NCI-H748 treated with DMSO at 0.1 percent for 48 hours (cell line): ENCODE results near the gene CNTN4.

ENCODE experiments used
- DNase-seq: peaks from one replicate; lab custom pipeline; 2025; lab: John Stamatoyannopoulos, UW

Gene CNTN4

DNA sequence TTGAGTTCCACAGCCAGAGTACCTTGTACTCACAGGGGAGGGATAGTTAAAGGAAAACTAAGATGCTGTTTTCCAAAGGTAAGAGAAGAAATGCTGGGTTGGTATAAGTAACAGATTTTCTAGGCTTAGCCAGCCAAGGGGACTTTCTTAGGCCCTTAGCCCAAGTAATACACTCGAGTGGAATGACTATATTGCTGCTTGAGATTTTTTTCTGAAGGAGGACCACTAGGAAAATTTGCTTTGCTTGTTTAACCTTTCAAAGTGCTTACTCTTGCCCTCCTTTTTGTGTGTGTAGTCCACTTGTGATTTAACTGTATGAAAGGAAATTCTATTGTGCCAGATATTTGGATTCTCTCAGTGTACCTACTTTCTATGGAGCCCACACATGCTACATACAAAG, 961.0 kb downstream of the CNTN4 start:
- DNase-seq, result no peak

DNA sequence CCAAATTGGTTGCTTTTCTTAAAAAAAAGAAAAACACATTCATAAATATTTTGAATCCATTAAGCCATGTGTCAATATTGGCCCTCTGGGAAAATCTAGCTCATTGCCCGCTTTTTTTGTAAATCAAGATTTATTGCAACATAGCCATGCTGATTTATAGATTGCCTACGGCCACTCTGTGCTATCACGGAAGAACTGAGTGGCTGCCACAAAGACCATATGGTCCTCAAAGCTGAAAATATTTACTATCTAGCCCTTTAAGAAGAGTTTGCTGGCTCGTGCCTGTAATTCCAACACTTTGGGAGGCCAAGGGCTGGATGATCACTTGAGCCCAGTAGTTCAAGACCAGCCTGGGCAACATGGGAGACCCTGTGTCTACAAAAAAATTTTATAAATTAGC, 965.6 kb downstream of the CNTN4 start:
- DNase-seq, result no peak

DNA sequence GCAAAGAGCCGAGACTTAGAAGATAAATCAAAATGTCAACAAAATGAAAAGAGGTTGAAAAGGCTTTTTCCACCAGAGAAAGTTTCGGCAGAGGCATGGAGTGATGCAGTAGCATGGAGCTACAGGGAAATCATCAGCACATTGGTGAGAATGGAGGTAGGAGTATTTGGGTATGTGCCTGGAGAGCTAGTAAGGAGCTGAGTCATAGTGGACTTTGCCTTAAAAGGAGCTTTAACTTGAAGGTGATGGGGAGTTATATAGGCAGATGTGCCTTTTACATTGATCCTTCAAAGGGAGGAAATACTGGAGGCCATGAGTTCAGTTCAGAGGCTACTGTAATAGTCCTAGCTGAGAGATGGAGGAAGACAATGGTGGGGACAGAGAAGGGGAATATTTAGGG, 967.2 kb downstream of the CNTN4 start:
- no peak for DNase-seq

DNA sequence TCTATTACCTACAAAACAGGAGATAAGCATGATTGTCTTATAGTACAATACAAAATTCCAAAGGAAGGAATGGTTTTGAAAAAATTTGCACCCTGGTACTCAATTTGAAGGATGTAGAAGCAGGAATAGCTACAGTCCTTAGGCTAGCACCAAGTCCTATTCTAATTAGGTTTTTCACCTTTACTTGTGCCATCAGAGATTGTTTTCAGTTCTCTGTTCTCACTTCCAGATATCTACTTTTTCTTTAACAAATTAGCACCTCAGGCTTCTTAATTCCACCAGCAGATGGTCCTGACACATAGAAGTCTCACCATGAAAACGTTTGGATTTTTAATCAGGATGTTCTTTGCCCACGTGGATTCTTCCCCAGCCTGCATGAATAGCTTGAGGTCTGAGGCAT, 967.7 kb downstream of the CNTN4 start:
- DNase-seq, result no peak

DNA sequence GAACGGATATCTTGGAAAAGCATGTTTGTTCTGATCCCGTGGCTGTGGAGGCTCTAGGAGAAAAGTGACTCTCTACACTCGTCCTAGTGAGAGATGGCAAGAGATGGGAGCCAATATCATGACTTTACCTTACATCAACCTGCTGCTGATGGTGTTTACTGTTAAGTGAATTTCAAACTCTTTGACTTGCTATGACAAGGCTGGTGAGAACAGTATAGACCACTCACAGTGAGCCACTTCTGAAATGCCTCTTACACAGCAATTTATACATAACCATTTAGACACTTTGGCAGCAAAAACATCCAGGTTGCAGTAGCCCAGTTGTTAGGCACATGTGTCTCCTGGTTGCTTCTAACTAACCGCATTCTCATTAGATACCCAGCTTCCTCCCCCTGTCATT, 968.2 kb downstream of the CNTN4 start:
- DNase-seq, result no peak

DNA sequence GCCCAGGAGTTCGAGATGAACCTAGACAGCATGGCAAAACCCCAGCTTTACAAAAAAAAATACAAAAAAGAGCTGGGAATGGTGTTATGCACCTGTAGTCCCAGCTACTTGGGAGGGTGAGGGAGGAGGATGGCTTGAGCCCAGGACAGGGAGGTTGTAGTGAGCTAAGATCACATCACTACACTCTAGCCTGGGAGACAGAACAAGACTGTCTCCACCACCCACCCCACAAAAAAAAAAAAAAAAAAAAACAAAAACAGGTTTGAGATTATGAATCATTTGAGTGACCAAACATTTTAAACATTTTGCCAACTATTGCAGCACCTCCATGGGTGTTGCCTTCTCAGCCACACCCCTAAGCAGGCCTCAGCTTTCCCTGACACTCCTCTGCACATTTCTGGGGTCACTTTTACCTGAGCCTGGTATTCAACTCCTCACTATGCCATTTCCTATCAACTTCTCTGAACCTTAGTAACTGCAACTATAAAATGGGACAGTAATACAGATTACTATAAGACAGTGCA, 969.8 kb downstream of the CNTN4 start:
- DNase-seq, result no peak

DNA sequence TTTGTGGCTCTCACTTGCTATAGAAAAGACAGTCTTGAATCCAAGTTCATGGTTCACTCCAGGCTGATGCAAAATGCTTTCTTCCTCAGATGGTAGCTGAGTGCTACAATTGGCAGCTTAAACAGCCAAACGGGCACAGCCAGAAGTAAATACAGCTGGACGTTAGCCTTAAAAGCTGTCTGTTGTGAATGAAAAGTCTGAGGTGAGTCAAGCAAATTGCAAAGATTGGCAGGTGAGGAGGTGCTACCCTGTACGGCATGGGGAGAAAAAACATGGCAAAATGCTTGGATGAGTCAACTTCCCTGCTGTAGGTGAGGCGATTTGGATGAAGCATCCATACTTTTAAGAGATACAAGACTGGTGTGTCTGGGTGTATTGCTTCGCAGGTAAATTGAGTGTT, 971.1 kb downstream of the CNTN4 start:
- DNase-seq, result no peak

DNA sequence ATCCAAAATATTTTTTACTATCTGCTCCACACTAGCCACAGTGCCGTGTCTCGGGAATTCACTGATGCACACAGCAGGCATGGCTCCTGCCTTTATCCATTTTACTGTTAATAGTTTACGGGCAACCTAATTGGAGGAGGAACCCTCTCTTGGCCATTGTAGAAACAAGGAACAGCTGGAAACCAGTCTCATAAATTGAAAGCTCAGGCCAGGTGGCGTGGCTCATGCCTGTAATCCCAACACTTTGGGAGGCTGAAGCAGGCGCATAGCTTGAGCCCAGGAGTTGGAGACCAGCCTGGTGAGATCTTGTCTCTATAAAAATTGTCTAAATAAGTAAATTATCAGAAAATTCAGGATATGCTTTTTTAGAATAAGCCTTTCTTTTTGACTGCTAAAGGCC, 972.5 kb downstream of the CNTN4 start:
- DNase-seq, result no peak

DNA sequence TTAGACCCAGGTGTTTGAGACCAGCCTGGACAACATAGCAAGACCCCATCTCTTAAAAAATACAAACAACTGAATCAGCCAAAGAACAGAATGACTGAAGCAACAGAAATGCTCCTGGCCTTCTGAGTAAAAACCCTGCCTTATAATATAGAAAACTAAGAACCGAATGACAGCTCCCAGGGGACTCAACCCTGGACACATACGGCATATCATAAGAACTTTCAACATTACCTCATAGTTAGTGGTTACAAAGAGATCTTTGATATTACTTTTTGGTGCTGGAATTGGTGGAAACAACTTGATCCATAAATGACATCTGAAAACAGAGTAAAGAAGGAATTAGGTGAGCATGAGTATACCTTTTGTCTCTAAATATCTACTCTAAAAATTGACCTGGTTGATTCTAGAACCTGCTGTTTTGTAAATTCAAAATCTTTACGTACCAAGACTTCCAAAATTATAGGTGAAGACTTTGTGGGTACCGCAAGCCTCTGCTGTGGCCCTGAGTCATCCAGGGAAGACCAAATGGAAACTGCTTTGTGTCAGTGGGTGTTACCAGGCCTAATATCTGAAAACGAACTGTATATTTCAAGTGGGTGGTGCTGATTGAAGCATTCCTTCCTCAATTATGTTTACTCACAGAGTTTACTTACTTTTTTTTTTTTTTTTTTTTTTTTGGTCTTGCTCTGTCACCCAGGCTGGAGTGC, 976.0 kb downstream of the CNTN4 start:
- no peak for DNase-seq

DNA sequence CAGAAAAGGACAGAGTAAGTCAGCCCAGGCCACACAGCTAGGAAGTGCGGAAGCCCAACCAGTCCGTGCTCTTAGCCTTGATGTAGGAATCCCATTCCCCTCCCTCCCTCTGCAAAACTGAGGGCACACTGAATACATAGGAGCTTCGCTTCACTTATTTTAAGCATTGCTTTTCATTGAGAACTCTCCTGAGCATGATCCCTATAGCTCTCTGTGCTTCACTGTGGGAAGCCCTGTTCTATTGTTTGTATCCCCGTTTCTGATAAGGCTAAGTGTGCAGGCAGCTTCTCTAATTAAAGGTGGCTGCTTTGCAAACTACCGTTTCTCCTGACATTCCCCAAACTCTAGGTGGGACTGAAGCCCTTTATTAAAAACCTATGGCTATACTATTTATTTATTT, 981.6 kb downstream of the CNTN4 start:
- no peak for DNase-seq

DNA sequence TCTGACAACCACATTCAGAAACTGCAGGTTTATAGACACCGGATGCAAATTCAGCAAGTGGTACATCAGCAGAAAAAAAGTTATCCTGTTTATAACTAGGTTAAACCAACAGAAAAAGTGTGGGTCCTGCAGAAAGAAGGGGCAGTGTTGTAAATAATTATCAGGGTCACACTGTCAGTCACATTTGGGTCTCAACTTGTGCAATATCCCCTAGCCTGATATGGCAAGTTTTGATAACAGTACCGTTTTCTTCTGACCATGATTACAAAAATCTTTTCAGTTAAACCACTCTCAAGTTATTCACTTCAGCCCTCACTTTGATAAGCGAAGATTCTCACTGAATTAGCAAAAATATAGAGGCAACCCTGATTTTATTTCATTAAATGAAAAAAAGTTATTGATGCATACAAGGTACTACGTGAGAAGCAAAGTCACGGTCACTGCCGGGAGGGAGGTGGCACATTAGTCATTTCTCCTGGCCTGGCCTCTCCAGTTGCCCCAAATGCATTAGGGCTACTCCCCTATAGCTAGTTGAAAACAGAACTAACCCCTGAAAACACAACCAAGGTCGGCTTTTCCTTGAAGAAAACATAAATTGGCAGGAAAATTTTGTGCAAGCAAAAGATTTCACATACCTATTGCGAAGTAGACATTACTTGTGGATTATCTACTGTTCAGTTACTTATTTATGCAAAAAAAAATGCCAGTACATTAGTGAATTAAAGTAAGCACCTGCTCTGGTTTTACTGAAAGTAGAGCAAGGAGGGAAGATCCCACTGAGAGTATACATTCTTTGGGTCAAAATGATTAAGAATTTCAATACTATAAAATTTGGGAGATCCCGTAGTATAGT, 982.9 kb downstream of the CNTN4 start:
- no peak for DNase-seq

DNA sequence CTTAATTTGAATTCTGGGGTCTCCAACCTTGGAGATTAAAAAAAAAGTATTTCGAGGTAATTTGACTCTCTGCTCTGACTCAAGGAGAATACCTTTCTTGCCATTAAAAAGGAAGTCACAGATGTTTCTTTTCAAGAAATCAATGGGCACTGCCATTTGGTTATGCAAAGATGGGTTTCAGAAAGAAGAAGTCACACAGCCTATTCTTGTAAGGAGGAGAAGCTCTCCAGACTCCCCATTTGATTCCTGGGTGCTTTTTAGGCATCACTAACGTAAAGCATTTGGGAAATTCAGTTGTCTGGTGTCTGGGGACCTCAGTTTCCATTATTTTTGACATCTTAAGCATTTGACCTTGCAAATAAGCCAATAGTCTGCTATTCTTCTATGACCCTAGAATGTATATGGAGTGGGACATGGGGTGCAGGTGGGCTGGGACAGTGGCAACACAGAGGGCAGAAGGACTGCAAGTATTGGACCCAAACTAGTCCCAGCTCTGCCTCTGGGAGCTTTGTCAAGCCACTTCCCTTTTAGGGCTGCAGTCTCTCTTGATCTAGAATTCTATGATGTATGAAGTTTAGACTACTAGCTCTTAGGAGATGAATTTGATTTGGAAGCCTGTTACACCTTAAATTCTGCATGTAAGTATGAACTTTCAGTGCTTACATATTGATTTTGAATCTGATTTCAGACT, 983.7 kb downstream of the CNTN4 start:
- DNase-seq, result no peak

DNA sequence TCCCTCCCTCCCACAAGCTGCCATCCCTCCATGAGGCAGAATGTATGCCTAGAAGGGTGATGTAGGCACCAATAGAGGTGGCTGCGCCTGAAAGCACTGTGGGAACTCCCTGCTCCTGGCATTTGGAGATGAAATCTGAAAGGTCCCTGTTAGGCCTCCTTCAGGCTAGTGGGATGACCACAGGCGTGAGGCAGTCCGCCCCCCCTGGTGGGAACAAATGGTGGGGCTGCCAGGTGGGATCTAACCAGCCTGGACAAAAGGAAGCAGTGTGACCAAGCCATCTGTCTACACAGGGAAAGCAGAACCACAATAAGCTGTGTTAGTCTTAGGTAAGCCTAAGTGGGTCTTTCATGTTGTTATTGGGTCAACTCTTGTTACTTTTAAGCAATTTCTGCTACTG, 986.2 kb downstream of the CNTN4 start:
- DNase-seq, result no peak

DNA sequence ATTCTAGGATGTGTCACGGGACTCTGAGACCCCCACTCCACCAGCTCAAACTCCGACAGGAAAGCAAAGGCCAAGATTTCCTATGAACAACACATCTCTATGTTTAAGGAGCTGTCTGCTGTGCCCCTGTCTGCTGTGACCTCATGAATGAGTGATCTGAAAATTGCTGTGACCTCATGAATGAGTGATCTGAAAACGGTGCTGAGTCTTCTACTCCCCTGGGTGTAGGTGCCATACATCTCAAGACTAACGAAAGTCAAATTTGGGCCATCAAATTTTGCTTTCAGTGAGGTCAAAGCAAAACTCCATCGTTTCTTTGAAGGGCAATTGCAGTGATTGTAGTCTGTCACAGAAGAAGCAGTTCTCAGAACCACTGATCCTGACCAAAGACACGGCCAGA, 987.1 kb downstream of the CNTN4 start:
- DNase-seq, result no peak

DNA sequence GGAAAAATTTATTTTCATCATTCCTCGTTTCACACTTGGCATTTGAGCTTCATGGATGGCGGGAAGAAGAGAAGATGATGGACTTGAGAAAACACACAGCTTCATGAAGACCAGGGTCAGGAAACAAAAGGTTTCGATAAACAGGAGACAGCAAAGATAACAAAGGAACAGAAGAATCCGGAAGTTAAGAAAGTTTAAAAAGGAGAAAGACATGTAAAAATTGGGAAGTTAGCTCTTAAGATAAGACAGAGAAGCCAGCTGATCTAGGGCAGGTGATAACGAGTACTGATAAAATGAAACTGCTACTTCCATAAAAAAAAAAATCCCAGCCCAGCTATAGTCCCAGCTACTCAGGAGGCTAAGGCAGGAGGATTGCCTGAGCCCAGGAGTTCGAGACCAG, 987.6 kb downstream of the CNTN4 start:
- no peak for DNase-seq

DNA sequence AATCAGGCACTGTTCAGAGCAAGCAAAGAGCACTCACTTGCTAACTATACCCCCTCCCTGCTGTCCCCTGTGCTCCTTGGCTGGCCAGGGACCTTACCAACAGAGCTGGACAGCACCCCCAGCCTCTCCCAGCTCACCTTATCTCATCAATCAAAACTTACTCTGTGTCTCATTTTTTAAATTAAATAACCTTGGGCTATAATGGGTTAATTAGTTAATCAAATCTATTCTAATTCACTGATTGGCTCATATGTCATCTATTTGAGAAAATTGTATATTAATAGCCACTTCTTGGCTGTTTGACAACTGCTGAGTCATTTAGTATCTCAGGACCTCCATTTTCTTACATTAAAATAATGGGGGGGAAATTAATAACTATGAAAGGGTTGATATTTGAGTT, 988.6 kb downstream of the CNTN4 start:
- DNase-seq, result no peak

DNA sequence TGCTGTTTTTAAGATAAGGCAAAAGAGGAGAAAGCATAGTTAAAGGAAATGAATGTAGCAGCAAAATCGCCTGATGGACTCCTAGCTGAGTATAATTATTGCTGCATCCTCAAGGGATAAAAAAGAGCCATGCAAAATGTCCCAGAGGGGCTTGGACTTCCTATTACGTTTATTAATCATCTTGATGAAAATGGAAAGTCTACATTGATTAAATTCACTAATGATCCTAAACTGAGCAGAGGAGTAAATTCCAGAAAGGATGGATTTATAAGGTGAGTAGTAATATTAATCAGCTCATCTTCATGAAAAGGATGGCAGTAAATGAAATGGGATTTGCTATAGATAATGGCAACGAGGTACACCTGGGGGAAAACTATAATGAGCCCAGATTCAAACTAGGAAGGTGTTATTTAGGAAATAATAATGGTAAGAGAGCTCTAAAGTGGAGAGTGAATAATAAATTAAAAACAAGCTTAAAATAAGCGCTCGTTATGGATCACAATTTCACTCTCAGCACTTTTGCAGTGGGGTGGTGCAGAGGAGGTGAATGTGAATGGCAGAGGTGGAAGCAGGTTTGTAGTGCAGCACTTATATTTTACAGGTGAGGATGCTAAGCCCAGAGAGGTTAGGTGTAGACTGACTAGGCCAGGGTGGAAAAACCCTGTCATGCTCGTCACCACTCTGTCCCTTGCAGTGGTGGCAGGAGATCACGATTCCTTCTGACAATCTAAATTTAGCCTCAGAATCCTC, 989.2 kb downstream of the CNTN4 start:
- no peak for DNase-seq

DNA sequence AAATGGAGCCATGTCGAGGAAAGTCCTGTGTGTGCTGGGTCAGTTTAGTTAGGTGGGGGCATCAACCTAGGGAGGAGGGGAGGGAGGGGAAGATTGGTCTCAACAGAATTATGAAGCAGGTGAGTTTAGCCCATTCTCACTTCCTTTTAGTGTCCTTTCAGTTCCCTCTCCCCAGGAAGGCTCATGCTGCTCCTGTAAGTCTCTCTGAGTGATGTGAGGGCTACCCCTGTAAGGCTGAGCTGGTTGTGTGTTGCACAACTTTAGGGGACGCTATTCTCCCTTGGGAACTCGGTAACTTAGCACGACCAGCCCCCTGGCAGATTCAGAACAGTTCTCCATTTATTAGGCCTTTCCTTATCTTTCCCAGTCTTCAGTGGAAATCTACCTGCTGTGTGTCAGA, 990.4 kb downstream of the CNTN4 start:
- no peak for DNase-seq

DNA sequence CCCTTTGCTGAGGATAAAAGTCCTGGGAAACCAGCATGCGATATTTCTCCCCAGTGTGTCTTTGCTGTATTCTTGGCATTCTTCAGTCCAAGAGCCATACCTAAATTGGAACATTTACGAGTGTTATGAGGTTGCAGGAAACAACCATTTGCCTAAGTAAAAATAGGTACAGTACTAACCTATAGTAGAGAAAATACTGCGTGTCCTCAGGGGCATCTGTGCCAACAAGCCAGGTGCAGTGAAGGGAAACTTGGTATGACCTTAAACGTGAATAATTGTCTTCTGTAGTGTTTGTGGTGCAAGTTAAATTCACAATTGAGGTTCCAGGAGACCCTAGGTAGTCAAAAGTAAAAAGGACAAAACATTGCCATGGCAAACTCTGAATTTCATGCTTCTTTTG, 999.3 kb downstream of the CNTN4 start:
- DNase-seq, result no peak

DNA sequence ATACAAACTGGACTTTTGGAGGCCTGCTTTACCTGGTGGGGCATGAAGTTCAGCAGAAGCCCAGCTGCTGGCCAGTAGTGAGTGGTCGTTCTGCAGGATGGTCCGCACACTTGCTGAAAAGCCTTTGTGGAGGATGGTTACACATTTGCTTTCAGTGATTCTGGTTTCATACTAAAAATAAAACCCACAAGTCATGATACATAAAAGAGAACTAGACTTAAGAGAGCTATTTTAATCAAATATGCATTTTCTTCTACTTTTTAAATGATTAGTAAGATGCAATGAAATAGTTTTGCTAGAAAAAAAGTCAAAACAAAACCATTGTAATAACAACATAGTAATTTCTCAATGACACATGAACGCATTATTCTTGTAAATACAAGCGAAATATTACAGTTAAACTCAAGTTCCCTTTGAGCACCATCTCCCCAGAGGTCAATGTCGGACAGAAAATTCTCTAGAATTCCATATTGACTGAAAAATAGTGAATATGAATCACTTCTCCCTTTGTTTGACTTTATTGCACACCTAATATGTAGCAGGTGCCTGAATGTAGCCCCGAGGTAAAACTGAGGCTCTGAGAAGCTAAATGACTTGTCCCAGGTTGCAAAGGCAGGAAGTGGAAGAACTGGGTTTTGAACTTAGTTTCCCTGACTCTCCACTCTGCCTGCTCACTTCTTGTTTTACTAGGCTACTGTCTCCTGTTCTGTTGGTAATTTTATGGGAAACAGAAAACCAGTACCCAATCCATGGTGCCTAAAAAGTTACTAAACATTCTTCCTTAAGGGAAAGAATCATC, 1003.2 kb downstream of the CNTN4 start:
- no peak for DNase-seq

DNA sequence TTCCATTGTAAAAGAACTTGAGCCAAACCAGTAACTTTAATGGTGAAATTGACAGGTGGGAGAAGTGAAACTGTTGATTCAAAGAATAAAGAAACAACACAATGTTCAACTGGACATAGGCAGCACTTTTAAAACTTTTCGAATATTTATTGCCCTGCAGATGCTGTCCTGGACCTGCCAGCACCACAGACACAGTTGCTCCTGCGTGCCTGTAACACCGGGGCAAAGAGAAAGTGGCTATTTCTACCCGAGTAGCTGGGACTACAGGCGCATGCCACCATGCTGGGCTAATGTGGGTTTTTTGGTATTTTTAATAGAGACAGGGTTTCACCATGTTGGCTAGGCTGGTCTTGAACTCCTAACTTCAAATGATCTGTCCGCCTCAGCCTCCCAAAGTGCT, 1004.1 kb downstream of the CNTN4 start:
- no peak for DNase-seq
